Measurements from ENCODE around the gene BCL7C.
"Not testable (repeated sequence)": the region's sequence is repeated elsewhere in the genome, so short reads cannot be mapped to it uniquely, and the experiment has no call there.

The BCL7C gene

DNA sequence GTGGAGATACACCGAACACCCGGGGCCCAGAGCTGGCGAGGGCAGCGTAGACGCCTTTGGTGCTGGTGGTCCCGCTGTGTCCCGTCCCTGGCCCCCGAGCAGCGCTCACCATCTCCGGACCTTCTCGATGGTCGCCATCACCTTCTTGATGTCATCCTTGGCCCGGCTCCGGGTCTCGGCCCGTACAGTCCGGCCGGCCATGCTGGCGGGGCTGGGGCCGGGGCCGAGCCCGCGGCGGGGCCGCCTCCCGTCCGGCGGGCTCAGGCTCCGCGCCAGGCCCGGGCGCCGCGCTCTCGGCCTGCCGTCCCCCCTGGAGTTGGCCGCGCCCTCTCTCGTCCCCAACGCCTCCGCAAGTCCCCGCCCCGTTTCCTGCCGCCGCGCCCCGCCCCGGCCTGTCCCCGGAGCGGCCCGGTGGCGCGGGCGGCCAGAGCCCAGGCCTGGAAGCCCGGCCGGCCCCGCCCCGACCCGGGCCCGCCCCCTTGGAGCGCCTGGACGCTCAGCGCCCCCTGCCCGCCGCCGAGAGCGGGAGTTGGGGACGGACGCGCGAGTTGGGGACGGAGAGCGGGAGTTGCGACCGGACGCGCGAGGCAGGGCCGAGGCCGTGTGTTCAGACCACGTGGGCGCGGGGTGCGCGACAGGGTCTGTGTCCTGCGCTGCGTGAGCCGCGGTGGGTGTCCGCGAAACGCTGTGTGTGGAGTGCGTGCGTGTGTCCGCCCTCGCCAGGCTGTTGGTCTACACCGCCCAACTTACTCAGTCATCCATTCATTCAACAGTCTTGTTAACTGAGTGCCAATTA lies at the start of gene BCL7C:
TSS of gene BCL7C (minus strand) at position 334 of the 796 bp plus-strand sequence. CDS start at position 201, 133 bp downstream.
- DNase-seq: peak; percentile 60

DNA sequence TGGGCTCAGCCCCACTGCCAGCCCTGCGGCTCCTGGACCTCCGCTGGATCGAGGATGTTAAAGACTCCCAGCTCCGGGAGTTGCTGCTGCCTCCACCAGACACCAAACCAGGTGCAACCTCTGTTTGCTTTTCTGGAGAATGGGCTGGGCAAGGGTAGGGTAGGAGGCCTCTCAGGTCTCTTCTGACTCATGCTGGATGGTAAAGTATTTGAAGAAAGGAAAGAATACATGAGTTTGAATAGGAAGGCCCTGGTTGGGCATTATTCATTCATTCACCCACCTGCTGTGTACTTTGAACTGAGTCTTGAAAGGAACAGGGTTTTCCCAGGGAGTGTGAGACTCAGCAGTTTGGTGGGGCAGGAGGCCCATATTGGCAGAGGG lies 48.5 kb upstream of the BCL7C start:
- no peak for DNase-seq

DNA sequence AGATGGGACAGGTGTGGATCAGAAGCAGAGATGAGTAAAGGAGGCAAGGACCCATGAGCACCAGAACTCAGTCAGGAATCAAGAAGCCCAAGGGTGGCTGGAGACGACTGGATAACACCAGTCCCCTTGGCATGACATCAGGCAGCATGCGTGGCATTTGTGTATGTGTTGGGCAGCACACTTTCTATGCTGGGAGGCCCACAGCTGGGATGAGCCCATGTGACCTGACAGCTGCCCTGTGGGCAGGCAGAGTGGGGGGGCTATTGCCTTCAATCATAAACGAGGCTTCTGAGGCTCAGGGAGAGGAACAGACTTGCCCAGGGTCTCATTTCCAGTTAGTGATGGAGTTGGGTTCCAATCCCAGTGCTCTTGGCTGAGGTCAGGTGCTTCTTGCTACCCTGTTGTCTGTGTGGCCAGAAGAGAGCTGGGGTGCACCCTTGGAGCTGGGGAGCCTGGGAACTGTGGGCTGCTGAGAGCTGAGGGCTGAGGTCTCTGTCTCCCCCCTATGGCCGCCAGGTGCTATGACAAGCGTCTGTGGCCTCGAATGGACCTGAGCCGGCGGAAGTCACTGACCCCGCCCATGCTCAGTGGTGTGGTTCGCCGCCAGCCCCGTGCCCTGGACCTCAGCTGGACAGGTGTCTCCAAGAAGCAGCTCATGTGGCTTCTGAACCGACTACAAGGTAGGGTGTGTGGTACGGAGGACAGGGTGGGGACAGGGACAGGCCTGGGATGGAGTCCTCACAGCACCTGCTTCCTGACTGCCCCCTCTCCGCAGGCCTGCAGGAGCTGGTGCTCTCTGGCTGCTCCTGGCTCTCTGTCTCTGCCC lies 47.9 kb upstream of the BCL7C start:
- no peak for DNase-seq

DNA sequence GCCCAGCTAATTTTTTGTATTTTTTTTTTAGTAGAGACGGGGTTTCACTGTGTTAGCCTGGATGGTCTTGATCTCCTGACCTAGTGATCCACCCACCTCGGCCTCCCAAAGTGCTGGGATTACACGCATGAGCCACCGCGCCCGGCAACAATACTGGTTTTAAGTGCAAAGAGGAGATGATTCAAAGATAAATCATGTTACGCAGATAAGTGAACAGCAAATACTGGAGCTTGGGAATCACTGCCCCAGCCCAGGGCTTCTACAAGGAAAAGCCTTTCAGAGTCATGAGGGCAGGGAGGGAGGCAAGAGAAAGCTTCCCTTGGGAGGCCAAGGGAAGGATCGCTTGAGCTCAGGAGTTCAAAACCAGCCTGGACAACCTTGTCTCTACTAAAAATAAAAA lies 45.7 kb upstream of the BCL7C start:
- DNase-seq: not testable (repeated sequence)

DNA sequence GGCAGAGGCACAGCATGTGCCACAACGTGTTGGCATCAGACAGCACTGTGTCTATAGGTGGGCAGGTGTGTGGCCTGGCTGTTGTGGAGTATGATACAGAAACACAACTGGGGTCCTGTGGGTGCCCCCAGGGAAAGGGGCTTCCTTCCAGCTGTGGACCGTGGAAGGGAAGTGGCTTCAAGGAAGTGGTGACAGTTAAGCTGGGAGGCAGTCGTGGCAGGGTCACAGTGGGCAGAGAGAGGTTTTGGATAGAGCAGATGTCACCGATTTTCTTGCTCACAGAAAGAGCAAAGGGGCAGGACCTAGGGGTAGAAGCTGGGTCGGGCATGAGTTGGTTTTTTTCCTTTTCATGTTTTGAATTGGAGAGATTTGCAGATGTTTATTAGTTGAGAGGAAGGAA lies 43.8 kb upstream of the BCL7C start:
- DNase-seq: no peak

DNA sequence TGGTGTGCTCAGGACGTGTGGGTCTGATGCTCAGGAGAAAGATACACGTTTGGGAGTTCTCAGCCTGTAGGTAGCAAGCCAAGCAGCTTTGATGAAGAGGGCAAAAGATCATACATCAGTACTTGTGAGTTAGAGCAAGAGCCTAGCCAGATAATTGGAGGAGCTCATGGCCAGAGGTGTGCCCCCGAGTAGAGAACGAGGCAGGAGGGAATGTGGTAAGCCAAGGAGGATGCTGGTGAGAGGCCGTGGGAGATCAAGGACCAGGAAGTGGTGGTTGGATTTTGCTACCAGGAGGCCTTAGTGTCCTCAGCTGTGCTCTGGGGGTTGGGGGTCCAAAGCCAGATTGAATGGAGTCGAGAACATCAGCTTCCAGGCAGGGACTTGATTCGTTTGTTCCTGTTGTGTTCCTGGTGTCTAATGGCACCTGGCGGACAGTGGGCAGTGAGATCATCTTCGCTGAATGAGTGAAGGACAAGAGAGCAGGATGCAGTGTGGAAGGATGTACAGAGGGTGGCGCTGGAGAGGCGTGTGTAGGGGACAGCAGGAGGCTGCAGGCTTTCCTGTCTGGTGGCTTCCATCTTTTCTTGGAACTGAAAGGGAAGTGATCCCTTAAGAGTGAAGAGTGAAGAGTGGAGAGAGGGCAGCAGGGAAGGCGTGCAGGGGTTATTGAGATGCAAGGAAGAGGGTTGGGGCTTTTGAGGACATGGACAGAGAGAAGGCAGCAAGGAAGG lies 41.1 kb upstream of the BCL7C start:
- no peak for DNase-seq

DNA sequence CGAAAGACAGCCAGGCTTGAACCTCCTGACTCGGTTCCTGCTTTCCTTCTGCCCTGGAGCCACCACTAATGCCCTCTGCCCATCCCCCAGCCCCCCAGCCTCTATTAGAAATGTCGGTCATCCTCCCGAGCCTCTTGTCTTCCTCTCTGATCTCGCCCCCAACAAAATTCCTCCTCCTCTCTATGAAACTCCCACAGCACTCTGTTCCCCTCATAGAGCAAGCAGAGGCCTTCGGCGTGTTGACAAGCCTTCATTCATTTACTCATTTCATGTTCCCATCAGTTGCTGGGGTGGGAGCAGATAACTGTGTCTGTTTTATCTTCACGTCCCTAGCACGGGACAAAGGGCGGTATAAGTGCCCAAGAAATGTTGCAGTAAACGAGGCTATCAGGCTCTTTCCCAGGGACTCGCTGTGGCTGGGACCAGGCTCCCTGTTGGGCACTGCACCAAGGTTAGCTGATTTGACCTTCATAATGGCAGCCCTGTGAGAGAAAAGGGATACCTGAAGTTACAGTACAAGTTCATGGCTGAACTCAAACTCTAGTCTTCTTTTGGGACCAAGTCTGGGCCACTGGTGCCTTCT lies 37.3 kb upstream of the BCL7C start:
- no peak for DNase-seq

DNA sequence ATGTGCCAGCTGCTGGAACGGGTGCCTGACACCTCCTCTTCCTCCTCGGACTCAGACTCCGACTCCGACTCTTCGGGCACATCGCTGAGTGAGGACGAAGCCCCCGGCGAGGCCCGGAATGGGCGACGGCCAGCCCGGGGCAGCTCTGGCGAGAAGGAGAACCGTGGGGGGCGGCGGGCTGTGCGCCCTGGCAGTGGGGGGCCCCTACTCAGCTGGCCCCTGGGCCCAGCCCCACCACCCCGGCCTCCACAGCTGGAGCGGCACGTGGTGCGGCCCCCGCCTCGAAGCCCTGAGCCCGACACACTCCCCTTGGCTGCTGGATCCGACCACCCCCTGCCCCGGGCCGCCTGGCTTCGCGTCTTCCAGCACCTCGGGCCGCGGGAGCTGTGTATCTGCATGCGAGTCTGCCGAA lies 36.3 kb upstream of the BCL7C start:
- no peak for DNase-seq

DNA sequence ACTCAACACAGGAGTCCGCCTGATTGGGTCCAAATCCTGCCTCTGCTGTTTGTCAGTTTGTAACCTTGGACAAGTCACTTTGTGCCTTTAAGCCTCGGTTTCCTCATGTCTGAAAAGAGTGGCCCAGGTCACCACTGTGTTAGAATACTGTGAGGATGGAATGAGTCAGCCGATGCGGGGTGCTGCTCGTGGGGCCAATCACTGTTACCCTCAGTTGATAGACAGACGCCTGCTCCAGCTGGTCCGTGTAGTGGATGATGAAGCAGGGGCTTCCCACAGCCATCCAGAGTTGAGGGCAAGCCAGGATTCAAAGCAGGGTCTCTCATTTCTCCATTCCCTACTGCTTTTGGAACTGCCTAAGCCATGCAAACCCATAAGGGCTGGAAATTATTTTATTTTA lies 35.3 kb upstream of the BCL7C start:
- DNase-seq: no peak

DNA sequence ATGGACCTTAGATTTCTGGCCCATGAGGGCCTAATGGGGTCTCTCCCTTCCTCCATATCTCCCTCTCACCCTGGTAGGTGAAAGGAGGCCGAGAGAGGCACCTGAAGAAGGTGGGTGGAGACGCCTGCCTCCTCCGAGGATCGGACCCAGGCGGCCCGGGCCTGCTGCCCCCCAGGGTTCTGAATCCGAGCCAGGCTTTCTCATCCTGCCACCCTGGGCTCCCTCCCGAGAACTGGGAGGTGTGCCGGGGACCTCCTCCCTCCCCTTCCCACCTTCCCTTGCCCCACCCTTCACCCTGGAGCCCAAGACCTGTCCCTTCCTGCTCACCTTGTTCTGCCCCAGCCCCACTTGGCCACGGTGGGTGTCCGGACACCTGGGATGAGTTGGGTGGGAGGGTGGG lies 34.5 kb upstream of the BCL7C start:
- no peak for DNase-seq

DNA sequence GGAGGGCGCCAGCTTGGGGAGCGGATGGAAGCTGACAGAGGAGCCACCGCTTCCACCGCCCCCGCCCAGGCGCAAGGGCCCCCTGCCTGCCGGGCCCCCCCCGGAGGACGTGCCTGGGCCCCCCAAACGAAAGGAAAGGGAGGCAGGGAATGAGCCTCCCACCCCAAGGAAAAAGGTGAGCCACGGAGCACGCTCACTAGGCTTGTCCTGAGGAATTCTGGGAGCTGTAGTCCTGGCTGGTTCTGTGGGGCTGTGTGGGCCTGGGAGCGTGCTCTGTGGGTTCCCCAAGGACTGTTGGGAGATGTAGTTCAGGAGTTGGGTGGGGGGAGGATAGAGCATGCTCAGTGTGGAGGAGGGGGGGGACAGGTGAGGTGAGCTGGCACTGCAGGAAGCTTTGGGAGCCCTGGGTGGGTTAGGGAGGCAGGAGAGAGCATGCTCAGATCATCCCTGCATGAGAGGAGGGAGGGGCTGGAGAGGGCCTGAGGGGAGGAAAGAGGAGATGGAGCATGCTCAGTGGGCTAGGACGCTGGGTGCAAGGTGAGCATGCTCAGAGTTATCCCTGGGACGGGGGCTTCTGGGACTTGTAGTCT lies 34.0 kb upstream of the BCL7C start:
- peak; percentile 91 for DNase-seq

DNA sequence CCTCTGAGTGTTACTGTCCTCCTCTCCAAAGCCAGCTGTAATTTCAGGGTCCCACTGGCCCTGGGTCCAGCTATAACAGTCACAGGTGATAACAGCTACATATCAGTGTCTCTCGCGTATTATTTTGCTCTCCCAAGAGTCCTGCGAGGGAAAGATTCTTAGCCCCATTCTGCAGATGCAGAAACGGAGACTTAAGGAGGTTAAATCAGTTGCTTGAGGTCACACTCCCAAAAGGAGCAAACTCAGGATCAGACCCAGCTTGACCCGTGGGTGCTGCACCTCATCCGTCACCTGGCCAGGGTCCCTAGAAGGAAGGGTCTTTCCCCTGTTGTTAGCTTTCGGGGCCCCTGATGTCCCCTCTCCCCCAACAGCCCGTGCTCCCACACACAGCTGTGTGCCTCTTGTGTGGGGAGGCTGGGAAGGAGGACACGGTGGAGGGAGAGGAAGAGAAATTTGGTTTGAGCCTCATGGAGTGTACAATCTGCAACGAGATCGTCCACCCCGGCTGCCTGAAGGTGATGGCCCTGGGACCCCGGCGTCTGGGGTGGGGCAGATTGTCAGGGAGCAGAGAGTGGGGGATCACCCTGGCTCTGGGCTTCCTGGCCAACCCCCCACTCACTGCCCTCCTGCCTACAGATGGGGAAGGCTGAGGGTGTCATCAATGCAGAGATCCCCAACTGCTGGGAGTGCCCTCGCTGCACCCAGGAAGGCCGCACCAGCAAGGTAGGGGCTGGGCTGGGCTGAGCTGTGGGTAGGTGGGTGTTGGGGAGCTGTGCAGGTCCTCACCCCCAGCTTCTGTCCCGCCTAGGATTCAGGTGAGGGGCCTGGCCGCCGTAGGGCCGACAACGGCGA lies 33.3 kb upstream of the BCL7C start:
- DNase-seq: no peak

DNA sequence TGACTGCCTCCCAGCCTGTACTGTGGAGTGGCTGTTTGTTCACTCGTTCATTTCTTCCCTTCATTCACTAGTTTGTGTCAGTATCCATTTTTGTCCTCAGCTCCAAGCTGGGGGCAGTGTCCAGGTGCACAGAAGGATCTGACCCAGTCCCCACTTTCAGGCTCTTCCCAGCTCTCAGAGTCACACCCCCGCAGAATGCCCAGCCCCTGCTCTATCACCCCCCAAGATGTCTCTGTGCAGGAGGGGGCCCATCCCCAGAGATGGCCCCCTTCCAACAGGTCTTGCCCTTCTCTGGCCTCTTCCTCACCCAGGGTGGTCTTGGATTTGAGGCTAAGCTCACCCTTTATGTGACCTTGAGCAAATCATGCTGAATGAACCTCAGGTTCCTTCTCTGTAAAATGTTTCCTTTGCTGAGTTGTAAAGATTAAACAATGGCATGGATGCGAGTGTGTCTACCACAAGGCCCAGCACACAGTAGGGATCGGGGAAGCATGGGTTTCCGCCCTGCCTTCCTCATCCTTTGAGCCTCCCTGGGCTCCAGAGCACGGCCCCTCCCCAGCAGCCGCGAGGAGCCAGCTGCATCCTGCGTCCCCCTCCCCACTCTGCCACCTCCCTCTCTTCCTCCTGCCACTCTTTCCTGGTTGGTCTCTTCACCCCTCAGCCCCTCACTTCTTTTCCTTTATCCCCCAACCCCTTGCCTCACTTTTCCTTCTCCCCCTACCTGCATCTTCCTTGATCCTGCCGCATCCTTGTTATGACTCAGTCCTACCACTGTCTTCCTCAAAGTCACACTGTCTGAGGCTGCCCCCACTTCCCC lies 32.3 kb upstream of the BCL7C start:
- DNase-seq: no peak

DNA sequence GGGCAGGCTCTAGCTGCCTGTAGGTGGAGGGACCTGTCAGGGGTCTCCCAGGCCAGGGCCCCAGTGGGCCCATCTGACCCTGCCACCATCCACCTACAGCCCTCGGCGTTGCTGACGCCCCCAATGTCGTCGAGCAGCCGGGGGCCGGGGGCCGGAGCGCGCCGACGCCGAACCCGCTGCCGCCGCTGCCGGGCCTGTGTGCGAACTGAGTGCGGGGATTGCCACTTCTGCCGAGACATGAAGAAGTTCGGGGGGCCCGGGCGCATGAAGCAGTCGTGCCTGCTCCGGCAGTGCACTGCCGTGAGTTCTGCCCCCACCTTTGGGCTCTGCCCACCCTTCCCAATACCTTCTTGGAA lies 31.7 kb upstream of the BCL7C start:
- DNase-seq: no peak

DNA sequence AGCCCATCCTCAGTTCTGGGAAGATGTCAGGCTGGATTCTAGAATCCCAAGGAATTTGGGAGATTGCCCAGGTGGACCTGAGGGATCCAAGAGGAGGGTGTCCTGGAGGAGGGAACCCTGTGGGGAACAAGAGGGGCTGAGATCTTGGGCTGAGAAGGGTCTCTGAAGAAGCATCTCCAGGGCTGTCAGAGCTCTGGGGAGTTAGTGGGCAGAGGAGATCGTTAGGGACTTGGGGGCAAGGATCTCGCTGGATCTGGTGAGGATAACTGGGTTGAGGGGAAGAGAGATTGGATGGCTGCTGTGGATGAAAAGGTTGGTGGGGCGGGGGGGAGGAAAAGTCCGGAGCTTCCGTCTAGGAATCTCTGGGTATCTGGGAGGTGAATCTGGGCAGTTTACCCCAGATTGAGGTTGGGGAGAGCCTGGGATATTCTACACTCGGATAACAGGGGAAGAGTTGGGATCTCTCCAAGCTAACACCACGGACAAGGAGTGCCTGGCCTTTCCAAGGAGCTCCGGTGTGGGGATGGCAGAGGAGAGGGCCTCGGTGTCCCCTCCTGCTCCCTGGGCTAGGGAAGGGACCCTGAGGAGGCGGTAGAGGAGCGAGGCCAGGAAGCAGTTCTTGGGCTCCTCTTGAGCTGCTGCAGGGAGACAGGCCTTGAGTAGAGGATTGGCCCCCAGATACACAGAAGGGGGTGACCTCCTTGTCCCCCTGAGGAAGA lies 31.2 kb upstream of the BCL7C start:
- DNase-seq: no peak

DNA sequence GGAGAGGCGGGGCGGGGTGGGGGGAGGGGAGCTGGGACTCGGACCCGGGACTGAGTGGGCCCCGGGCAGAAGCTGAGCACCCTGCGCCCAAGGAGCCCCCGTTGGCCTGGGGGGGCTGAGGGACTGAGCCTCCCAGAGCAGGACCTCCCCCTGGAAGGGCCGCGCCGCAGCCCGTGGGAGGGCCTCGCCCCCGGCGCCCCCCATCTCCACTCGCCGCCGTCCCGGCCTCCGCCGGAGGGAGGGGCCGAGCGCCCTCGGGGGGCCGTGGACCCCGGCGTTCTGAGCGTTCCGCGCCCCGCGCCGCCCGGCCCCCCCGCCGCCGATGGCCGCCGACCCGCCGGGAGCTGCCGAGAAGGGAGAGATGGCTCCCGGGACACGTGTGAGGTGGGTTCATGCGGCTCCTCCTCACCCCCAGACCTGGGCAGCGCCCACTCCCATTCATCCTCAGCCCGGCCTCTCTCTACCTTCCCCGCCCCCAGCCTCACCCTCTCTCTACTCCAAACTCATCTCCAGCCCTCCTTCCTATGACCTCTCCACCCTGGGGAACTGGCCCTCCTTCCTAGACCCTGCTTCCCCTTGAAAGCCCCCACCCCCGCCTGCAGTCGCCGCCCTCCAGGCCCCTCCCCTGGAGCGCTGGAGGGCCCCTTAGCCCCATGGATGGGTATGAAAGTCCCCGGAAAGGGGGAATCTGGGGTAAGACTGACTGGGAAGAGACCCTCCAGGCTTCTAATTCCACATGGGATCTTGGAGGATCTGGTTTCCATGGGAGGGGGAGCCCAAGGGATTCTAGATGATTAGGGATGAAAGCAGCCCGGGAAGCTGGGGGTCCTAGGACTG lies 30.4 kb upstream of the BCL7C start:
- no peak for DNase-seq

DNA sequence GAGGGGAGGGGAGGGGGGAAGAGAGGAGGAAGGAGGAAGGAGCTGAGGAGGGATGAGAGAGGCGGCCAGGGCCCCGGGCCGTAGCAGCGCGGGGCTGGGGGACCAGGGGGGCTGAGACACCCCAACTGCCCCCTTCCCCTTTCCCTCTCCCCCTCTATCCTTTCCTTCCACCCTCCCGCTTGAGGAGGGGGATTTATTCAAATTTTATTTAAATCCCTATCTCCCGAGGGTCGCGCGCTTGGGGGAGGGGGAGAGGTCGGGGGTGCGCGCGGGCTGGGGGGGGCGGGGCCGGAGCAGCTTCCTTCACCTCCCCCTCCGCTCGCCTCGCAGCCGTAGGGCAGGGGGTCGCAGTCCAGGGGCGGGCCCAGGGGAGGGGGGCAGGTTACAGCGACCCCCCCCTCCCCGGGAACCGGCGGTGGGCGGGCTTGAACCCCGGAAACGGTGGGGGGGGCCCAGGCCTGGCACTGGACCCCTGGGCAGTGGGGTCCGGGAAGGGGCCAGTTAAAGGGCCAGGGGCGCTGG lies 29.7 kb upstream of the BCL7C start, which contains the start of gene FBXL19:
TSS of gene FBXL19 (plus strand) at position 19 of the 522 bp plus-strand sequence. CDS start 2,183 bp downstream, outside the sequence.
- no peak for DNase-seq

DNA sequence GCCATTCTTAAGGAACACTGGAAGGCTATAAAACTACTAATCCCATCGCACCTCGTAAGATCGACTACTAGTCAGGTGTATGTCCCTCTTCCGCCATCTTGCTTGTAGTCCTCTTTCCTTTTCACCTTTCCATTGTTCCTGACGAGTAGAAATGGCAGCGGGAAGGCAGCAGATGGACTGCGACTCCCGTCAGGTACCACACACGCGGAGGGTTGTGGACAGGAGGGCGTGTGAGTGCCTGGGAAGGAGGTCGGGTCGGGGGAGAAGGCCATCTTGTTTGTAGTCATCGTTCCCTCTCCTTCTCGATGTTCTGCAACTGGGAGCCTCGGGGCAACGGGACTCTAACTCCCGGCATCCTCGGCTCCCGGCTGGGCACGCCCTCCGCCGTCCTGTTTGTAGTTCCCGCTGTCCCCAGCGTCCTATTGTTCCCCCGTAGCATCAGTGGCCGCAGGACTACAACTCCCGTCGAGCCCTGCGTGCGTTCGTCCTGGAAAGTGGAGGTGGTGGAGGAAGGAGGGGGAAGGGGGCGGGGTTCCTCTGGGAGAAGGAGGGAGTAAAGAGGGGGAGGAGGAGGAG lies 29.2 kb upstream of the BCL7C start:
- peak; percentile 99 for DNase-seq

Data from NCI-H526 treated with DMSO at 0.1 percent for 48 hours (cell line).